Measurements from ENCODE around the gene TMEM94.
"Not testable (repeated sequence)": the region's sequence is repeated elsewhere in the genome, so short reads cannot be mapped to it uniquely, and the experiment has no call there.

The TMEM94 gene

DNA sequence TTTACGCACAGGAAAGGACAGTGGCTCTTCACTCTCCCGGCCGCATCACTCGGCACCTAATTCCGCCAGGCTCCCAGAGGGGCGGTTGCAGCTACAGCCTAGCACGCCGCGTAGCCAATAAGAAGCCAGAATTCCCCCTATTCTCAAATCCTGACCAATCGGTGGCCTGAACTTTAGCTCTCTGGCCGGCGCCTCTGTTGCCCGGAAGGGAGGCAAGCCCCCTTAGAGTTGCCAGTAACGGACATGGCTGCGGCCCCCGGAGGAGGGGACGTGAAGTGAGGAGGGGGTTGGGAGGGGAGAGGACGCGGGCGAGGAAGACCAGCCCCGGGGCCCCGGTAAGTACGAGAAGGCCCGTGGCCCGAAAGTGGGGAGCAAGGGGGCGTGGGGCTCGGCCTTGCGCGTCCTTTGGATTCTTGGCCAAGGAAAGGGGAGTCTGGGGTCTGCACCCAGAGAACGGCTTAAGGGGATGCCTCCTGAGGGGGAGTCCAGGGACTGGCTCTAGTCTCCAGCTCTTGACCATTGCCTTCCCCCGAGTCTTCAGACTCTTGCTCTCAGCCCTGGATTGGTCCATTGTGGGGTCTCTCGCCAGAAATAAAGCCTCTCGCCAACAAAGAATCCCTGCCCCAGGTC lies at the start of gene TMEM94:
TSS of gene TMEM94 (plus strand) at position 219 of the 630 bp plus-strand sequence. CDS start 15,271 bp downstream, outside the sequence.
- DNase-seq: peak; percentile 98

GRCh38 chr17:75407655-75408352 lies 48.6 kb upstream of the TMEM94 start:
- DNase-seq: no peak

DNA sequence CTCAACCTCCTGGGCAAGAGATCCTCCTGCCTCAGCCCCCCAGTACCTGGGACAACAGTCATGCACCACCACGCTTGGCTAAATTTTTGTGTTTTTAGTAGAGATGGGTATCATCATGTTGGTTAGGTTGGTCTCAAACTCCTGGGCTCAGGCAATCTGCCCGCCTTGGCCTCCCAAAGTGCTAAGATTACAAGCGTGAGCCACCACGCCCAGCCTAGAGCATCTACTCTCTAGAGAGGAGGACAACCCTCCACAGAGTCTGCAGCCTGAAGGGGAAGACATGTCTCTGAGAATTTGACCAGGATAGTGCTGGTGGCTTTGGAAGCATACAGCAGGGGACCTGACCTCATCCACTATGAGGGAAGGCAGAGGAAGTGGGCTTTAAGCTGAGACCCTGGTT lies 46.3 kb upstream of the TMEM94 start:
- no peak for DNase-seq

- DNase-seq: no peak
Observed at GRCh38 chr17:75411328-75412067, 44.9 kb upstream of the TMEM94 start.

- peak; percentile 68 for DNase-seq
Observed at GRCh38 chr17:75412455-75413317, 43.7 kb upstream of the TMEM94 start.

GRCh38 chr17:75414488-75414887 lies 41.9 kb upstream of the TMEM94 start:
- no peak for DNase-seq

GRCh38 chr17:75416006-75416405 lies 40.4 kb upstream of the TMEM94 start:
- no peak for DNase-seq

DNA sequence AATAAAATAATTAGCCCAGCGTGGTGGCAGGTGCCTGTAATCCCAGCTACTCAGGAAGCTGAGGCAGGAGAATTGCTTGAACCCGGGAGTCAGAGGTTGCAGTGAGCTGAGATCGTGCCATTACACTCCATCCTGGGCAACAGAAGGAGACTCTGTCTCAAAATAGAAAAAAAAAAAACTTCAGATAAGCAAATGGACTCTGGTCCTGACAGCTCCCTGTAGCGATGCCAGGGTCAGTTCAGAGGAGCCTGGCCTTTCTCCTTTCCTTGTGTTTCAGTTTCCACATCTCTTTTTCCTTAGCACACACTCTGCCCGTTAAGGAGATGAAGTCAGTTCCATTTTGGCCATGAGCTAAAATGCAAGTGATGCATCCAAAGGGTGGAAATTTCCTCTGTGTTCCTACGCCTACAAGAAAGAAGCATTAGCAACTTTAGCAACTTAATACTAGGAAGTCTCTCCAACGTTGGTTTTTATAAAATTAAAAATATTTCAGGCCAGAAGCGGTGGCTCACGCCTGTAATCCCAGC lies 39.3 kb upstream of the TMEM94 start:
- DNase-seq: no peak

GRCh38 chr17:75418531-75418930 lies 37.9 kb upstream of the TMEM94 start:
- DNase-seq: no peak

GRCh38 chr17:75428543-75429469 lies 27.6 kb upstream of the TMEM94 start:
- DNase-seq: no peak

GRCh38 chr17:75430159-75430974 lies 26.1 kb upstream of the TMEM94 start:
- DNase-seq: no peak

- DNase-seq: no peak
Observed at GRCh38 chr17:75433218-75433783, 23.1 kb upstream of the TMEM94 start.

DNA sequence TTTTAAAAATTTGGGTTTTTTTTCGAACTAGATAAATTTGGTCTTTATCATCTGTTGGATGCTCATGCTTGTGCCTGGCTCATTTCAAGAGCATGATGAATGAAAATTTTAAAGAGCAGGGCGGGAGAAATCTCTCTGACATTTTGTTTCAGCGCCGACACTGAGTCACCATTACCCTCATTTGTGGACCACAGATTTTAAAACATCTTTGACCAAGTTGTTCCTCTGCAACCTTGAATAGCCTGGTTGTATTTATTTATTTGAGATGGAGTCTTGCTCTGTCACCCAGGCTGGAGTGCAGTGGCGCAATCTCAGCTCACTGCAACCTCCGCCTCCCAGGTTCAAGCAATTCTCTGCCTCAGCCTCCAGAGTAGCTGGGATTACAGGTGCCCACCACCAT lies 22.0 kb upstream of the TMEM94 start:
- not testable (repeated sequence) for DNase-seq

- DNase-seq: not testable (repeated sequence)
Observed at GRCh38 chr17:75437404-75437803, 19.0 kb upstream of the TMEM94 start.

DNA sequence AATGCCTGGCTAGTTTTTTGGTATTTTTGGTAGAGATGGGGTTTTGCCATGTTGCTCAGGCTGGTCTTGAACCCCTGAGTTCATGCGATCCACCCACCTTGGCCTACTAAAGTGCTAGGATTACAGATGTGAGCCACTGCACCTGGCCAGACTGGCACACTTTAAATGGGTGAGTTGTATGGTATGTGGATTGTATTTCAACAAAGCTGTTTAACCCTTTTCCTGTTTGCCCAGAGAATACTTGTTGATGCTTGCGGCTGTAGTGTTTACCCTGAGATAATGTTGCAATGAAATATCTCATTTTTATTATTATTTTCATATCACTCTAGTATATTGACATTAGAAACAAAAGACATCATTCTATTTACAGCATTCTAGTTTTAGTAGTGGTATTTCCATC lies 17.1 kb upstream of the TMEM94 start:
- DNase-seq: no peak

GRCh38 chr17:75440738-75441448 lies 15.5 kb upstream of the TMEM94 start:
- no peak for DNase-seq

GRCh38 chr17:75442168-75443103 lies 14.0 kb upstream of the TMEM94 start:
- DNase-seq: no peak

- no peak for DNase-seq
Observed at GRCh38 chr17:75445296-75445695, 11.1 kb upstream of the TMEM94 start.

All from COR-L47 (cell line).